Spleen (tissue), 7 donors: ENCODE measurements around the gene WDR35.

Experiments used
- POLR2A ChIP-seq, 3 donors: fragments of 450-650 bp; IDR thresholded peaks; one replicate each; pipeline ENCODE4 v1.5.1; 2017; ENCODE audit warnings: antibody characterized with exemption in 3 of 3, mild to moderate bottlenecking in 1 of 3
- POLR2AphosphoS5 ChIP-seq, 3 donors: sonication (generic); formaldehyde crosslinking; IDR thresholded peaks; one replicate each; pipeline ENCODE4 v1.5.1; 2017; ENCODE audit warnings: antibody characterized with exemption in 3 of 3
- TF ChIP-seq, protein P1 (sequence below), 11 experiments: fragments of 200-600 bp in 7 of 11; fragments of 450-650 bp in 4 of 11; sonication (generic) in 4 of 11; IDR thresholded peaks in 8 of 11; conservative IDR thresholded peaks in 3 of 11; 1 replicate in 7 of 11; 2 replicates in 4 of 11; pipeline versions ENCODE4 v1.4.0 to v1.8.0; 2016 to 2021; ENCODE audit warnings: antibody characterized with exemption in 11 of 11, inconsistent platforms in 4 of 11, mild to moderate bottlenecking in 1 of 11
- donor health status: DM: no; HTN: no; CAD: no; lungs with moderate emphysema.
- donor health status: DM: no; HTN: no; CAD: no.
- donor health status: DM: no; HTN: no; CAD: no.

DNA sequence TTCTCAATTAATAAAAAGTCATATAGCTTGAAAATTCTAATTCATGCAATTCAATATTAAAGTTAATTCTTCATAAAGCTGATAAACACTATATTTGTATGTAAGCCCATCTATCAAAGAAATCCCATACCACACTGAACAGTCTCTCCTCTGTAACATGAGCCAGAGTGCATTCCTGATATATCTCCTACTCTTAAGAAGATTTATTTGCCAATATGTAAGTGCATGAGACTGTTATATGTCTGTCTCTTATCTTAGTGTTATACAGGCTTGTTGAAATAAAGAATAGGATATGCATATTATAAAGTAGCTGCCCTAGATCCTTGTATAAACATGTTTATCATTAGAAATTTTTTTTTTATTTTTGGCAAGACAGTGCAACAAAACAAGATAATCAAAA, 47.7 kb downstream of the WDR35 start:
- TF ChIP-seq, protein P1, sequence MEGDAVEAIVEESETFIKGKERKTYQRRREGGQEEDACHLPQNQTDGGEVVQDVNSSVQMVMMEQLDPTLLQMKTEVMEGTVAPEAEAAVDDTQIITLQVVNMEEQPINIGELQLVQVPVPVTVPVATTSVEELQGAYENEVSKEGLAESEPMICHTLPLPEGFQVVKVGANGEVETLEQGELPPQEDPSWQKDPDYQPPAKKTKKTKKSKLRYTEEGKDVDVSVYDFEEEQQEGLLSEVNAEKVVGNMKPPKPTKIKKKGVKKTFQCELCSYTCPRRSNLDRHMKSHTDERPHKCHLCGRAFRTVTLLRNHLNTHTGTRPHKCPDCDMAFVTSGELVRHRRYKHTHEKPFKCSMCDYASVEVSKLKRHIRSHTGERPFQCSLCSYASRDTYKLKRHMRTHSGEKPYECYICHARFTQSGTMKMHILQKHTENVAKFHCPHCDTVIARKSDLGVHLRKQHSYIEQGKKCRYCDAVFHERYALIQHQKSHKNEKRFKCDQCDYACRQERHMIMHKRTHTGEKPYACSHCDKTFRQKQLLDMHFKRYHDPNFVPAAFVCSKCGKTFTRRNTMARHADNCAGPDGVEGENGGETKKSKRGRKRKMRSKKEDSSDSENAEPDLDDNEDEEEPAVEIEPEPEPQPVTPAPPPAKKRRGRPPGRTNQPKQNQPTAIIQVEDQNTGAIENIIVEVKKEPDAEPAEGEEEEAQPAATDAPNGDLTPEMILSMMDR (IDR thresholded peaks at IDR 0.05 in 8 of 11, conservative IDR thresholded peaks at IDR 0.05 in 3 of 11), result no peak
- TF ChIP-seq POLR2A (IDR thresholded peaks at IDR 0.05) (no peak), POLR2AphosphoS5 (IDR thresholded peaks at IDR 0.05) (no peak)
